Fibroblast of lung (primary cell): ENCODE measurements around the gene CHGA.
A peak's percentile ranks its signal among the peaks of the same experiment; 100 is the strongest.

ENCODE experiments used
- CTCF ChIP-seq, 2 donors: IDR thresholded peaks in 1 of 2; conservative IDR thresholded peaks in 1 of 2; 1 replicate in 1 of 2; 2 replicates in 1 of 2; pipeline ENCODE4 v1.5.1; 2011 to 2012; ENCODE audit warnings: low read length in 2 of 2, control low read depth in 1 of 2, inconsistent platforms in 1 of 2, low read depth in 1 of 2, mild to moderate bottlenecking in 1 of 2
- EZH2 ChIP-seq: IDR thresholded peaks from 2 replicates; pipeline ENCODE4 v1.5.1; 2012; ENCODE audit warnings: low read length, control low read depth, mild to moderate bottlenecking; ENCODE audit errors: missing control alignments

DNA sequence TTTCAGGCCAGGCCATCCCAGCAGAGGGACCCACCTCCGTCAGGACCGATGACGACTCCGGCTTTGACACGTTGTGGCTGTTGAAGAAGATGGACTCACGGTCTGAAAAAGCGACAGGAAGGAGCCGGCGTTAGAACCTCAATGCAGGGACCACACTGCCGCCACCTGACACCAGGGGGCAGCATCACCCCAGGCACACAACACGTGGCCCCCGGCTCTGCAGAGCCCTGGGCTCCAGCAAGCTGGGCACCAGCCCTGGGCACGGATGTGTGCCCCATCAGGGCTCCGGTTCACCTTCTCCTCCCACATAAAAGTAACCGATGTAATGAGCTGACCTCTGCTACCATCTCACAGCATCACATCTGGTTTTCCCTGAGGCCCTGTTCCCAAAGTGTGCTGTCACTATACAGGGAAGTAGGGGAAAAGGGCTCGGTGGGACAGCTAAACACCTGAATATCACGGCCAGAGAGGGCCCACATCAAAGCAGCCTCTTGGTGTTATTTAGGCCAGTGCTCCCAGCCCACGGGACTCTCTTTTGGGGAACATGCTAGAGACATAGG lies 29.0 kb downstream of the CHGA start:
- peak; percentile 87 to 93 for TF ChIP-seq CTCF (conservative IDR thresholded peaks at IDR 0.05 in 1 of 2, IDR thresholded peaks at IDR 0.05 in 1 of 2; ENCODE audit: low read depth in 1 of 2, low read length in 2 of 2)
- no peak for TF ChIP-seq EZH2
